Stimulated activated naive CD4-positive, alpha-beta T cell treated with Interleukin-2 at 50 U/mL for 16 hours (primary cell): Measurements from ENCODE around the gene PHOSPHO2.

Experiments used
- DNase-seq: peaks from one replicate; lab custom pipeline; 2025; lab: John Stamatoyannopoulos, UW

Gene PHOSPHO2, protein sequence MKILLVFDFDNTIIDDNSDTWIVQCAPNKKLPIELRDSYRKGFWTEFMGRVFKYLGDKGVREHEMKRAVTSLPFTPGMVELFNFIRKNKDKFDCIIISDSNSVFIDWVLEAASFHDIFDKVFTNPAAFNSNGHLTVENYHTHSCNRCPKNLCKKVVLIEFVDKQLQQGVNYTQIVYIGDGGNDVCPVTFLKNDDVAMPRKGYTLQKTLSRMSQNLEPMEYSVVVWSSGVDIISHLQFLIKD

DNA sequence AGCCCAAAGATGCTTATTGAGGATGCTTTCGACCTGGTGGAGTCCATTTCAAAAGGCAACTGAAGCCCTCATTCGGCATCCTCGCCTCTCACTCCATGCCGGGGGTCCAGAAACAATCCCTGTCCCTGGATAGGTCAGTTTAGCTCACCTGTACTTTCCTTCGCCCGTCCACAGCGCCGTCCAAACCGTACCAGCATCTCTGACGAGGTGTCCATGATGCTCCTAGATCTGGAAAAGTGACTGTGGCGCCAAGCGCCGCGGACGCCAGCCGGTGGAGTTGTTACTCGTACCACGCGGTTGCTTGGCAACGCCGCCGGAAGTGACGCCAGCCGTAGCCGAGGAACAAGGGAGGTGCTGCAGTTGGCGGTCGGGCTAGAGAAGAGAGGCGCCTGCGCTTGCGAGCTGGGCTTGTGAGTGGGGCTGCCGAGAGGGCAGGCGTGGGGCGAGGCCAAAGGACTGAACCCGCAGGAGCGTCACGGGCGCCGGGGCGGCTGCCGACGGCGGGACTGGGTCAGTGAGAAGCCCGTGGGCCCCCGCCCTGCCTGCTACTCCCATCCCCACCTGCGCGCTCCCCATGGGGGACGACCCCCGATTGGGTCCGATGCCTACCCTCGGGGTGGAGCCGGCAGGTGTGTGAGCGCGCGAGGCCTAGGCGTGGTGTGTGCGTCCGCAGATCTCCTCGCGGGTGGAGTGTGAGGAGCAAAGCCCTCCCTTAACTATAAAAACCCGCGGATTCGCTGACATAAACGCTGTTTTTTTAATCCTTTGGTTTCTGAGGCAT, at the start of gene PHOSPHO2, which contains the start of gene CFAP210:
PHOSPHO2 (plus strand) TSS at position 357 of the 781 bp plus-strand sequence. CDS start 6,503 bp downstream, outside the sequence.
CFAP210 (minus strand) TSS at position 293 of the 781 bp plus-strand sequence; CDS start at position 215, 78 bp downstream.
- DNase-seq: peak; percentile 99

DNA sequence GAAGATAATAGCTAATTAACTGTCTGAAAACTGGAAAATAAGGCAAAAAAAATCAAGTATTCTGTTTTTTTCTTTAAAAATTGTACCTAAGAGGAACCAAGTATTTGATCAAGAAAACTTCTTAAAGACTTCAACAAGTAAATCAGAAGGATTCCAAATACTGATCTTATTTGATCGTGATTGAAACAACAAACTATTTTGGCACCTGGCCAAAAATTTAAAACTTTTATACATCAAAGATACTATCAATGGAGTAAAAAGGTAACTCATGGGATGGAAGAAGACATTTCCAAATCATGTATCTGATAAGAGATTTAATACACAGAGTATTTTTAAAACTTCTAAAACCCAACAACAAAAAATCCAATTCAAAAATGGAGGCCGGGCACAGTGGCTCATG, 46.8 kb upstream of the PHOSPHO2 start:
- no peak for DNase-seq

DNA sequence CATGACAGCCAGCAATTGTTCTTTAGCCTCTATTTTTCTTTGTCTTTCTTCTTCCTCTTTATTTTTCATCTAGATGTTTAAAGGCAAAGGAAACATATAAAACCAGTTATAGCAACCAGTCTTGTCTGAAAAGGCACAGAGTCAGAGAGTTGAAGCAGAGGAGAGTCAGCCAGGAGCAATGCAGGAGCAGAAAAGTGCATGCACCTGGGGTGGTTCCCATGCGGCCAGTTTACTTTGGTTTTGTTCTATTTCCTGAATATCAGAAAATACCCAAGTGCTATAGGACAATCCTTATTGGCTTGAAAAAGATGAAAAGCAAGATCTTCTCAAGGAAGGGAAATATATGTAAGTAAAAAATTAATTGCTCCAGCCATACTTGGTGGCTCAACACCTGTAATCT, 45.0 kb upstream of the PHOSPHO2 start:
- no peak for DNase-seq

DNA sequence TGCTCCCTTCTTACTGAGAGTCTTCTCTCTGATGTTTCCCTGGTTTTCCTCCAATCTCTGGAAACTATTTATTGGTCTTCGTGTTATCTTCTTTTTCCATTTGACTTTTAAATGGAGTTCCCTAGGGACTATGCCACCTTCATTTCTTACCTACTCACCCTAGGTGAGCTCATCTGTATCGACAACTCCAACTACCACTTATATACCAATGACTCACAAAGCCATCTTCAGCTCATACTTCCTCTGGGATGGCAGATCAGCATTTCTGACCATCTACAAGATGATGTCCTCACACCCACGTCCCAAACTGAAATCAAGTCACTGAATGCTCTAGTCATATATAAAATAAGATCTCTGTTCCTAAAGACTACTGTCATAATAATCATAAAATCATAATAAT, 40.6 kb upstream of the PHOSPHO2 start:
- no peak for DNase-seq

DNA sequence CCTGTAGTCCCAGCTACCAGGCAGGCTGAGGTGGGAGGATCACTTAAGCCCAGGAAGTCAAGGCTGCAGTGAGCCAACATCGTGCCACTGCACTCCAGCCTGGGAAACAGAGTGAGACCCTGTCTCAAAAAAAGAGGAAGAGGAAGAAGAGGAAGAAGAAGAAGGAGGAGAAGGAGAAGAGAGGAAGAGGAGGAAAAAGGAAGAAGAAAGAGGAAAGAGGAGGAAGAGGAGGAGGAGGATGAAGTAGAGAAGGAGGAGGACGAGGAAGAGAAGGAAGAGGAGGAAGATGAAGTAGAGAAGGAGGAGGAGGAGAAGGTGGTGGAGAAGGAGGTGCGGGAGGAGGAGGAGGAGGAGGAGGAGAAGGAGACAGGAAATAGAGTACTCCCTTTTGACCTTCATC, 38.1 kb upstream of the PHOSPHO2 start:
- no peak for DNase-seq

DNA sequence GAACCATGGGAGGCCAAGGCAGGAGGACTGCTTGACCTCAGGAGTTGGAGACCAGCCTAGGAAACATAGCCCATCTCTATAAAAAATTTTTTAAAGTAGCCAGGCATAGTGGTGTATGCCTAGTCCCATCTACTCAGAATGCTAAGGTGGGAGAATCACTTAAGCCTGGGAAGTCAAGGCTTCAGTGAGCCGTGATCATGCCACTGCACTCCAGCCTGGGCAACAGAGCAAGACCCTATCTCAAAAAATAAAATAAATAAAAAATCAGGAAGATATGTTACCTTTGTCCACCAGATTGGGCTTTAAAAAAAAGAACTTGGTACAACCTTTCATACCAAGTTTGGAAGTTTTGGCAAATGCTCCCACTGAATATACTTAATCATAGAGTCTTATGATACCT, 35.4 kb upstream of the PHOSPHO2 start:
- DNase-seq: no peak

DNA sequence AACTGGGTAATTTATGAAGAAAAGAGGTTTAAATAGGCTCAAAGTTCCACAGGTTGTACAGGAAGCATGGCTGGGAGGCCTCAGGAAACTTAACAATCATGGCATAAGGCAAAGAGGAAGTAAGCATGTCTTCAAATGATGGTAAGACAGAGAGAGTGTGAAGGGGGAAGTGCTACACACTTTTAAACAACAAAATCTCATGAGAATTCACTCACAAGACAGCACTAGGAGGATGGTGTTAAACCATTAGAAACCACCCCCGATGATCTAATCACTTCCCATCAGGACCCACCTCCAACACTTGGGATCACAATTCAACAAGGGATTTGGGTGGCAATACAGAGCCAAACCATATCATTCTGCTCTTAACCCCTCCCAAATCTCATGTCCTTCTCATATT, 34.9 kb upstream of the PHOSPHO2 start:
- no peak for DNase-seq

DNA sequence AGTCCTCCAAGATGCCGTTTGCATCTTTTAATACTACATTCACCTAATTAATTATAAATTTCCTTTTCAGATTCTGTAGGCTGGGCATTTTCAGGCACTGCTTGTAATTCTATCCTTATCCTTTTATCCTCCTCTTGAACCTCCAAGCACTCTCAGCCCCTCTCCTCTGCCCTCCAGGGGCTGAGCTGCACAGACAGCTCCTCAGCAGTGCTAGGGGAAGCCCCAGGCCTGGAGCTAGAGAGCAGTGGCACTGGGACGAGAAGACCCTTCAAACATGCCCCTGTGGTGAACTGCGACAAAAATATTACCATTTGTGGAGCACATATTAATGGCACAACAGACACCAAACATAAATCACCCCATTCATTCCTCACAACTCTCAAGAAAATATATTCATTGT, 33.0 kb upstream of the PHOSPHO2 start:
- DNase-seq: no peak

DNA sequence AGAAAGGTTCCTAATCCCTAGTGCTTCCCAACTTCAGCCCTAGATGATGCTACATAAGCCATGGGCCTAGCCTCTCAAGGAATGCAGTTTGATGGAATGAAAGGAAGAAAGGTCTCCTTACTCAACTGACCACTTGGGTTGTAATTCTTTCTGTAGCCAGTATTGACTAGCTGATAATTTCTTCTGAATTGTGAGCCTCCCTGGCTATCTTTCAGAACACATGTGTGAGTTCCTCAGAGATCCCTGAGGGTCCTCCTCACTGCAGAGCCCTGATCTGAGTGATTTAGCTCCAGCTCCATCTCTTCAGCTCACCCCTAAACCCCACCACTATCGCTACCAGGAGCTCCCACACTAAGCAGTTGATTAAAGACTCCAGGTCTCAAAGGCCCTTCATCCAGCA, 31.5 kb upstream of the PHOSPHO2 start:
- DNase-seq: no peak

DNA sequence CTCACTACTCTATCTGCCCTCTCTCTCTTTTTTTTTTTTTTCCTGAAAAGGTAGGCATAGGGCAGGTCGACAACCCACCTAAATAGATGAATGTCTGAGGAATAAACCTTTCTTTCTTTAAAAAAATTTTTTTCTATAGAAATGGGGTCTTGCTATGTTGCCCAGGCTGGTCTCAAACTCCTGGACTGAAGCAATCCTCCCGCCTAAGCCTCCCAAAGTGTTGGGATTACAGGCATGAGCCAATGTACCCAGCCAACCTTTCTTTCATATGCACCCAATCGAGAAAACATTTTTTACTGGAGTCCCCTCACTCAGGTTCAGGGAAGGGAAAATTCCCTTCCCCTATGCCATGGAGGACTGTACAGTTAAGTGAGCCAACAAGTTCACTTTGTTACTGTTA, 31.0 kb upstream of the PHOSPHO2 start:
- DNase-seq: no peak

DNA sequence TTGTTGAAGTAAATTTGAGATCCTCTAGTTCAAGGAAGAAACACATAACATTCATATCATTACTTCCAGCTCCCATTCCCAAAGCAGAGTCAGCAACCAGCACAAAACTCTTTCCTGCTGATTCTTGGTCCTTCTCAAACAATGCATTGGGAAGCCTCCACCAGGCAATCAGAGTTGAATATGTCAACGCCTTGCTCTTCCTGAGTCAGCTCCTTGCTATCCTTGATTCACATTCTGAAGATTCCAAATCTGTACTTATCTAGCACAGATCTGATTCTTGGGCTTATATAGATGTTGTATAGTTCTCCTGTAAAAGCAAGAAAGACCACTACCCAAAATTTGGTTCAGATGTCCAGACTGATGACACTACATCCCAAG, 29.7 kb upstream of the PHOSPHO2 start:
- DNase-seq: no peak

DNA sequence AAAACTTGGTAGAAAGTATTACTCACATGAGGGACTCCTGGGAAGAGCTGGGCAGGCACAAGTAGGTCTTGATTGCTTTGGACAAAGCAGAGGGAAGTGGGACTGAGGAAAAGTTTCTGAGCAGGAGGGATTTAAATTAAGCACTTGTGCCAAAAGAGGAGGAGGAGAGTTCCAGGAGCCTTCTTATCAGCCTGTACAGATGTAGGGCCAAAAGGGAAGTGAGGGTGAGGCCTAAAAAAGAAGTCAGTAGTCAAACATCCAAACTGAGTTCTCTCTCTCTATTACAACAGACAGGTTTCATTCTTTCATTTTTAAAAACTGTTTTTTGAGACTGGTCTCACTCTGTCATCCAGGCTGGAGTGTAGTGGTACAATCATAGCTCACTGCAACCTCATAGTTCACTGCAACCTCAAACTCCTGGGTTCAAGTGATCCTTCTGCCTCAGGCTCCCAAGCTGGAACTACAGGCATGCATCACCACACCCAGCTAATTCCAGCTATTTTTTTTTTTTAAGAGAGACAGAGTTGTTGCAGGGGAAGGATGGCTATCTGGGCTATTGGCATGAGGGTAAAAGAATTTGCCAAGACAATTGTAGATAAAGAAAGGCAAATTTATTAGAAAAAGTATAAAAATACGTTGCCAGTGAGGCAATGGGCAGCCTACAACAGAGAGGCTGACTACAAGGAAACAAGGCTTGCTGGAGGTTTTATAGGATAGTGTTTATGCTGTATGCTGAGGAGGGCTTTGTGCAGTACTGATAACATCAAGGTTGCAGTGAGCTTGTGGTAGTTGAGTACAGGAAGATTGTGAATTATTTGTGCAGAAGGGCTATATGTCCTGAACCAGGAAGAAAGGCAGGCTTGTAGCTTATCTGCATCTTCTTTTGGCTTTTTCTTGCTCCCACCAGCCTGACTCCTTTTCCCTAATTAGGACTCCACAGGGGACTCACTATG, 29.0 kb upstream of the PHOSPHO2 start:
- no peak for DNase-seq

DNA sequence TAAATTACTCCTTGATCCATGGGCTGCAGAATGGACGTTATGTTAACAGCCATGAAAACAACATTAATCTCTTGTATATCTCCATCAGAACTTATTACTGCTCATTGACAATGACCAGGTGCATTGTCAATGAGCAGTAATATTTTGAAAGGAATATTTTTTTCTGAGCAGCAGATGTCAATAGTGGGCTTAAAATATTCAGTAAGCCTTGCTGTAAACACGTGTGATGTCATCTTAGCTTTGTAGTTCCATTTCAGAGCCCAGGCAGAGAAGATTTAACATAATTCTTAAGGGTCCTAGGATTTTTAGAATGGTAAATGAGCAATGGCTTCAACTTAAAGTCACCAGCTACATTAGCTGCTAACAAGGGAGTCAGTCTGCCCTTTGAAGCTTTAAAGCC, 26.7 kb upstream of the PHOSPHO2 start:
- no peak for DNase-seq

DNA sequence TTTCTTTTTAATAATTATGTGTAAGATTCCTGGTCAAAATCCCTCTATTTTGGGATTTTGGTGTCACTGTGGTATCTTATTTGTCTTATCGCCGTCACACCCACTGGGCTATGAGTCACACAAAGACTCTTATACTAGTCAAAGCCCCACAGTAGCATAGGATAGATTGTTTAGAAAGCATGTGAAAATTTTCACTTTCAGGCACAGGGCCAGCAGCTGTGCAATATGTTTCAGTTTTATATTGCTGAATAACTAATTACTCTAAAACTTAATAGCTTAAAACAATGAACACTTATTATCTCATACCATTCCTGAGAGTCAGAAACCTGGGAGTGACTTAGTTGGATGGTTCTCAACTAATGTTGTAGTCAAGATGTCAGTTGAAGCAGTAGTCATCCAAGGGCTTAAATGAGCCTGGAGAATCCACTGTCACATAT, 24.0 kb upstream of the PHOSPHO2 start:
- DNase-seq: no peak

DNA sequence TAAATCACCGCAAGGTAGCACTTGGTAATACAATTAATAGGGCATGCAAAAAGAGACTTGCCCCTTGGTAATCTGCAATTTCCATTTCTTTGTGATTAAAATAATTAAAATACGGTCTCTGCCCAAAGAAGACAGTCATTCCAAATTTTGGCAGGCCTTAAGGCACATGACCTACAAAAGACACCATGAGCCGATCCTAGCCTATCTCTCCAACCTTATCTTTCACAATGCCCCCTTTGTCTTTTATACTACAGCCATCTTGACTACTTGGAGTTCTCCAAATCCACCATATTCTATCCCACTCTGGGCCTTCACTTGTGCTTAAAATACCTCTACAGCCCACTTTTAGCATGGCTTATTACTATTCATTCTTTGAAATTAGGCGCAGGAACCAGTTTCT, 23.3 kb upstream of the PHOSPHO2 start:
- no peak for DNase-seq

DNA sequence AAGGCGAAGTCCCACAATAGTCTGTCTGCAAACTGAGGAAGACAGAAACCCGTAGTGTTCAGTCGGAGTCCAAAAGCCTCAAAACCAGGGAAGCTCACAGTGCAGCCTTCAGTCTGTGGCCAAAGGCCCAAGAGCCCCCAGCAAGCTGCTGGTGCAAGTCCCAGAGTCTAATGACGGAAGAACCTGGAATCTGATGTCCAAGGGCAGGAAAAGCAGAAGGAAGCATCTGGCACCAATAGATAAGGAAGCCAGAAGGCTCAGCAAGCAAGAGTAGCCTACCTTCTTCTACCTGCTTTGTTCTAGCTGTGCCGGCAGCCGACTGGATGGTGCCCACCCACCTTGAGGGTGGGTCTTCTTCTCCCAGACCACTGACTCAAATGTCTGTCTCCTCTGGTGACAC, 21.9 kb upstream of the PHOSPHO2 start:
- DNase-seq: no peak

DNA sequence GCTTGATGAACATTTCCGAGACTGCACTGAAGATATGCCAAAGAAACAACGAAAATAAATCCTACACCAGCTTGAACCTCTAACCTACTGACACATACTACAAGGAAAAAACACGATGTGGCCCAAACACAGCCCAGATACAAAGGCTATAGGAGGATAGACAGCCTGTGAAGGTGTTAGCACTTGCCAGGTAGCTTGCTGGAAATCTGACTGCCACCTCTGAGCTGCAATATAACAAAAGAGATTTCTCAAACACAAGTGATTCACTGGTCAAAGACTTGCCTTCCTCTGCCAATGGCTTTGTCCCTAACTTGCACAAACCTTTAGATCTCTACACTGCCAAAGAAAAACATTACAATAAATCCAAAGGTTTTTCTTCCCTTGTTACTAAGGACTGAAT, 21.2 kb upstream of the PHOSPHO2 start:
- DNase-seq: no peak

DNA sequence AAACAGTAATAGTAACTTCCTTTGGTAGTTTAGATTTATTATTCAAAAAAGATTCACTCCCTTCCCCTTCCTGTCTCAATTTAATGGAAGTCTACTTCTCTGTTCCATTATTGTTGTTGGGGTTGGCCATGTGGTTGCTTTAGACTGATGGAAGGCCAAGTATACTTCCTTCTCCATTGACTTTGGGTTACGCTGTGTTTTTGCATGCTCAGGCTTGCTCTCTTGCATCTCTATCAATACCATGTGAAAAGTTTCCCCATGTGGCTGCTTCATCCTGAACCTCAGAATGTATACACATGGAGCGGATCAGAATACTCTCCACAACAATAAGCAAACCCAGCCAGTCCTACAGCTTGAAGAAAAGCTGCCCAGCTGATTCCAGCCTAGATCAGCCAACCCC, 20.3 kb upstream of the PHOSPHO2 start:
- no peak for DNase-seq

DNA sequence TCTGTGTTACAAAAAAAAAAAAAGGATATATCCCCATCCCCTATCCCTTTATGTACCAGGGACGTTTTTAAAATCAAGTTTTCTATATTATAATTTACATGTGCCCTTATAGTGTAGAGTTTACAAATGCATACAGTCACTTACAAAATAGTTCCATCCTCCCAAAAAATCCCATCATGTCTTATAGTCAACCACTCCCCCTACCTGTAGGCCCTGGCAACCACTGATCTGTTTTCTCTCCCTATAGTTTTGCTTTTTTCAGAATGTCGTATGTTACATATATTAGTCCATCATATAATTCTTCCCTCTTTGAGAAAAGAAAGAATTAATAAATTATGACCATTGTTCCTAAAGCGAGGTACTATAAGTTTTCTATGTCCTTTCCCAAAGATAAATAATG, 17.9 kb upstream of the PHOSPHO2 start:
- DNase-seq: no peak

DNA sequence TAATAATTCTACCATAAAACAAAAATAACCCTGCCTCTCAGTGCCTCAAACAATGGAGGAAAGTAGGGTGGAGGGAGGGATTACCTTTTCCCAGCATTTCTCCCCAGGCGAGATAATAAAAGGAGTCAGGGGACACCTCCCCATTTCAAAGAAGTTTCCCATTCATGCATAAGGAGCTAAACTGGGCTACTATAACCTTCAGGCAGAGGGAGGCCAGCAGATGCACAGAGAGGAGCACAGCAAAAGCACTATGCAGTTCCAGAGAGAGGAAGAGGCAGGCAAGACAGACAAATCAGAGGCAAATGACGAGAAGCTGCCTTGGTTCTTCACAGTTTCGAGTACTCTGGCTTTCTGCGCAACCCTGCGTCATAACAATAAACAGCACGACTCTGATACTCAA, 17.4 kb upstream of the PHOSPHO2 start:
- DNase-seq: no peak

DNA sequence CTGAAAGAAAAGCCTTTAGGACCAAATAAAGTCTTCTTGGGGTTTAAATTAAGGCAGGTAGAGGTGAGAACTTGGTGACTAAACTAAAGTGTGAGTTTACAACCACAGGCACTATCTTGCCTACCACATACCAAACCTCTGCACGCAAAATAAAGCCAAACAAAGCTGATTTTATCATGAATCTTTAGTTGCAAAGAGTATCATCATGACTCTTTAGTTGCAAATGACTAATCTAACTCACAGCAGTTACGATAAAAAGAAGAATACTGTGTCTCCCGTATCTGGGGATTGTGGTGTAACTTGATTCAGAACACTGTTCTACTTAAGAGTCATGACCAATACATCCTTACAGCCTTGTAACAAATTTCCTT, 11.2 kb upstream of the PHOSPHO2 start:
- DNase-seq: no peak

DNA sequence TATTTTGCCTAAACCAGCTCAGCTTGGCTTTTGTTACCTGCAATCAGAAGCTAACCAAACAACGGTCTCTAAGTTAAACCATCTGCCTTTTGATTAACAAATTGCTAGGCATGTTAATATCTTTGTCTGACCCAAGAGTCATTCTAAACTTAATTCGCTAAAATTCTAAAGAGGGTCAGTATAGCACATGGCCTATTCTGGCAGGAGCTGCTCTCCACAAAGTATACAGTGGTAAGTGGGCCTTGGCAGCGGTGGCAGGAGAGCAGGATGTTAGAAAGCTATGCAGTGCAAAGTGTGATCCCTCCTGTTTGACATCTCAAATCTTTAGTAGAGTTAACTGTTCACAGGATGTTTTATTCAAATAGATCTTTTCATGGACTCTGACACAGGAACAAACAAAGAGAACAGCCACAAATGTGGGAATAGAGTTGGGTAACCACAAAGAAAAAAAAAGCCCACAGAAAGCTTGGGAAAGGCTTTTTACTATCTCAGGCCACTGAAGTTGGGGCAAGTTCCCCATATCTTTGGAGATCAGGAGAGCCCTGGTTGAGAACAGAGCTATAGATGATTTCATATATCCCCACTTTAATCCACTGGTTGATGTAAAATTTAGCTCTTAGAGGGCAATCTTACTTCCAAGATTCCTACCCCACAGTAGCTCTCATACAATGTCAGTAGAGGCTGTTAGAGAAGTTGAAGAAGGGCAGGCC, 10.7 kb upstream of the PHOSPHO2 start:
- no peak for DNase-seq
